ENCODE results near the gene MAP4K4. TPM values are rescaled to one million over a fixed set of nuclear protein-coding genes. Genes with fewer than 3 reads are reported as not detected.

The MAP4K4 gene
- total RNA-seq, 1 experiment from 2014 or later, result 132 TPM

- H2AFZ ChIP-seq (ENCODE audit: low read length), result no peak overlapping the region
- H4K91ac ChIP-seq (ENCODE audit: insufficient read length, low read depth, low read length), result no peak overlapping the region
- no peak overlapping the region for H2BK120ac ChIP-seq (ENCODE audit: low read depth, low read length, poor library complexity, severe bottlenecking)
- H3K27ac ChIP-seq (ENCODE audit: insufficient read length, low read depth, low read length), result no peak overlapping the region
- no peak overlapping the region for H2BK15ac ChIP-seq (ENCODE audit: low read depth, low read length)
- H3K79me2 ChIP-seq (ENCODE audit: insufficient read depth, low read length), result no peaks in the 10 kb centered on the region
- no peak overlapping the region for H2BK5ac ChIP-seq (ENCODE audit: insufficient read length, low read length)
- no peak overlapping the region for H3K14ac ChIP-seq (ENCODE audit: insufficient read depth, low read length)
- no peak overlapping the region for H2BK12ac ChIP-seq (ENCODE audit: insufficient read length, low read depth, low read length)
- no peak overlapping the region for H3K23ac ChIP-seq (ENCODE audit: insufficient read length, low read depth, low read length)
- H3K9ac ChIP-seq (ENCODE audit: extremely low read depth, insufficient read length, low read length), result no peak overlapping the region
- no peak overlapping the region for H3K4ac ChIP-seq (ENCODE audit: low read depth, low read length)
- H4K8ac ChIP-seq (replicated peaks; ENCODE audit: insufficient read length, low read depth, low read length), result no peak overlapping the region
- no peak overlapping the region for H3K56ac ChIP-seq (ENCODE audit: insufficient read length, low read depth, low read length)
- no peaks in the 10 kb centered on the region for H4K20me1 ChIP-seq (ENCODE audit: control insufficient read depth, insufficient read depth, insufficient read length)
- Mint-ChIP-seq H3K4me3 (no peak overlapping the region), H3K27ac (no peak overlapping the region), H3K27me3 (ENCODE audit: low read depth) (peaks cover 6% of the 10 kb centered on the region), H3K4me1 (peaks cover 3 to 4% of the 10 kb centered on the region in 2 experiments; a peak in 2 of 4 replicates), H3K36me3 (ENCODE audit: insufficient read depth in 1 of 3, low read depth in 3 of 3) (peaks cover 0 to 4% (median 0%) of the 10 kb centered on the region in 3 experiments; a peak in 2 of 7 replicates), H3K9me3 (no peaks in the 10 kb centered on the region; a peak in 1 of 5 replicates)
- no peaks in the 10 kb centered on the region for H3K9me3 ChIP-seq (ENCODE audit: control insufficient read depth, low read depth, low read length)
- H3K23me2 ChIP-seq (ENCODE audit: insufficient read length, low read depth, low read length, poor library complexity, severe bottlenecking), result no peaks in the 10 kb centered on the region
- no peak overlapping the region for H2BK20ac ChIP-seq (ENCODE audit: low read depth, low read length, poor library complexity, severe bottlenecking)
- H4K5ac ChIP-seq (ENCODE audit: insufficient read length, low read depth, low read length), result no peak overlapping the region
- H3T11ph ChIP-seq (ENCODE audit: low read length), result no peak overlapping the region
- no CpG with 5 or more reads among the region's 1 CpG for WGBS (ENCODE audit: extremely low coverage, insufficient read length, low lambda C conversion rate)
- H2AK5ac ChIP-seq (ENCODE audit: insufficient read length, low read length), result no peak overlapping the region
- DNase-seq, result no peak
- H3K4me1 ChIP-seq (ENCODE audit: insufficient read depth, low read length), result no peaks in the 10 kb centered on the region
- no peak overlapping the region for H3K18ac ChIP-seq (ENCODE audit: insufficient read length, low read depth, low read length)
- no peaks in the 10 kb centered on the region for H3K27me3 ChIP-seq (ENCODE audit: insufficient read depth, low read length)
- H3K4me2 ChIP-seq (ENCODE audit: insufficient read depth, insufficient read length, low read length), result no peak overlapping the region
- H3K79me1 ChIP-seq (ENCODE audit: insufficient read depth, low read depth, low read length, poor library complexity, severe bottlenecking), result no peaks in the 10 kb centered on the region
- TF ChIP-seq, protein P1, sequence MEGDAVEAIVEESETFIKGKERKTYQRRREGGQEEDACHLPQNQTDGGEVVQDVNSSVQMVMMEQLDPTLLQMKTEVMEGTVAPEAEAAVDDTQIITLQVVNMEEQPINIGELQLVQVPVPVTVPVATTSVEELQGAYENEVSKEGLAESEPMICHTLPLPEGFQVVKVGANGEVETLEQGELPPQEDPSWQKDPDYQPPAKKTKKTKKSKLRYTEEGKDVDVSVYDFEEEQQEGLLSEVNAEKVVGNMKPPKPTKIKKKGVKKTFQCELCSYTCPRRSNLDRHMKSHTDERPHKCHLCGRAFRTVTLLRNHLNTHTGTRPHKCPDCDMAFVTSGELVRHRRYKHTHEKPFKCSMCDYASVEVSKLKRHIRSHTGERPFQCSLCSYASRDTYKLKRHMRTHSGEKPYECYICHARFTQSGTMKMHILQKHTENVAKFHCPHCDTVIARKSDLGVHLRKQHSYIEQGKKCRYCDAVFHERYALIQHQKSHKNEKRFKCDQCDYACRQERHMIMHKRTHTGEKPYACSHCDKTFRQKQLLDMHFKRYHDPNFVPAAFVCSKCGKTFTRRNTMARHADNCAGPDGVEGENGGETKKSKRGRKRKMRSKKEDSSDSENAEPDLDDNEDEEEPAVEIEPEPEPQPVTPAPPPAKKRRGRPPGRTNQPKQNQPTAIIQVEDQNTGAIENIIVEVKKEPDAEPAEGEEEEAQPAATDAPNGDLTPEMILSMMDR (conservative IDR thresholded peaks at IDR 0.05), result no peak
Observed at GRCh38 chr2:101689114-101689825, 8.2 kb upstream of the MAP4K4 start.

Measured in H9 (cell line).